RWPE2 (cell line): ENCODE results near the gene RPS6KA2.

Experiments
- ATAC-seq: fragments of 200-7000 bp; cut with Tn5 transposase; 3 replicates; pipeline ENCODE4 v1.9.1; 2021; ENCODE audit warnings: low read depth
- DNase-seq: peaks from one replicate; pipeline ENCODE4 v3.0.0-alpha.2; 2020; ENCODE audit warnings: low spot score
- H3K27ac ChIP-seq: fragments of 450-650 bp; 2 replicates; pipeline ENCODE4 v1.5.1; 2017; ENCODE audit warnings: mild to moderate bottlenecking; ENCODE audit not compliant: poor library complexity, severe bottlenecking
- H3K27me3 ChIP-seq: fragments of 250-450 bp; sonication (Bioruptor Pico); 2 replicates; pipeline ENCODE4 v1.5.1; 2021; ENCODE audit warnings: mild to moderate bottlenecking, moderate library complexity; ENCODE audit not compliant: insufficient read depth, poor library complexity, severe bottlenecking
- H3K36me3 ChIP-seq: fragments of 250-450 bp; sonication (Bioruptor Pico); 2 replicates; pipeline ENCODE4 v1.5.1; 2020; ENCODE audit warnings: low read depth, mild to moderate bottlenecking, moderate library complexity
- H3K4me1 ChIP-seq: fragments of 250-450 bp; sonication (Bioruptor Pico); 2 replicates; pipeline ENCODE4 v1.5.1; 2021; ENCODE audit warnings: mild to moderate bottlenecking, moderate library complexity; ENCODE audit not compliant: insufficient read depth, poor library complexity, severe bottlenecking
- H3K4me3 ChIP-seq: fragments of 250-450 bp; sonication (Bioruptor Pico); 2 replicates; pipeline ENCODE4 v1.5.1; 2021; ENCODE audit warnings: mild to moderate bottlenecking, moderate library complexity; ENCODE audit not compliant: severe bottlenecking
- H3K9me3 ChIP-seq: fragments of 250-450 bp; sonication (Bioruptor Pico); 2 replicates; pipeline ENCODE4 v1.5.1; 2021; ENCODE audit warnings: mild to moderate bottlenecking, moderate library complexity; ENCODE audit not compliant: severe bottlenecking
- CTCF ChIP-seq: fragments of 450-650 bp; IDR thresholded peaks from one replicate; pipeline ENCODE4 v1.5.1; 2017; ENCODE audit warnings: mild to moderate bottlenecking, moderate library complexity; ENCODE audit not compliant: poor library complexity, severe bottlenecking

RPS6KA2 gene

GRCh38 chr6:166488701-166489100 lies 138.3 kb downstream of the RPS6KA2 start:
- no peak for DNase-seq
- no peak overlapping the region for H3K27ac ChIP-seq
- no peak overlapping the region for H3K4me3 ChIP-seq

GRCh38 chr6:166488076-166488685 lies 138.9 kb downstream of the RPS6KA2 start:
- TF ChIP-seq CTCF, result no peak
- Histone ChIP-seq H3K4me1 (no peaks in the 10 kb centered on the region), H3K36me3 (peaks cover 10% of the 10 kb centered on the region), H3K9me3 (no peaks in the 10 kb centered on the region), H3K27me3 (no peaks in the 10 kb centered on the region), H3K4me3 (no peak overlapping the region), H3K27ac (no peak overlapping the region)
- DNase-seq, result no peak
- no peak for ATAC-seq

More at GRCh38 chr6:166488701-166489100, 138.3 kb downstream of the RPS6KA2 start:
- no peak for TF ChIP-seq CTCF
- no peaks in the 10 kb centered on the region for H3K4me1 ChIP-seq
- no peaks in the 10 kb centered on the region for H3K9me3 ChIP-seq
- H3K36me3 ChIP-seq, result peaks cover 10% of the 10 kb centered on the region
- H3K27me3 ChIP-seq, result no peaks in the 10 kb centered on the region
- ATAC-seq, result no peak

GRCh38 chr6:166487148-166487547 lies 139.9 kb downstream of the RPS6KA2 start:
- TF ChIP-seq CTCF, result no peak
- Histone ChIP-seq H3K27ac (no peak overlapping the region), H3K27me3 (no peaks in the 10 kb centered on the region)

GRCh38 chr6:166486536-166486880 lies 140.5 kb downstream of the RPS6KA2 start:
- Histone ChIP-seq H3K27ac (no peak overlapping the region), H3K36me3 (peaks cover 10% of the 10 kb centered on the region), H3K9me3 (no peaks in the 10 kb centered on the region), H3K4me3 (no peak overlapping the region), H3K27me3 (no peaks in the 10 kb centered on the region), H3K4me1 (no peaks in the 10 kb centered on the region)
- DNase-seq, result no peak
- TF ChIP-seq CTCF, result no peak
- ATAC-seq, result no peak

More at GRCh38 chr6:166487148-166487547, 139.9 kb downstream of the RPS6KA2 start:
- H3K4me3 ChIP-seq, result no peak overlapping the region
- no peak for DNase-seq
- no peak for ATAC-seq
- H3K9me3 ChIP-seq, result no peaks in the 10 kb centered on the region
- H3K4me1 ChIP-seq, result no peaks in the 10 kb centered on the region
- H3K36me3 ChIP-seq, result peaks cover 10% of the 10 kb centered on the region
